AG04449 (cell line): ENCODE measurements around the gene PTPRK.

Source experiments
- CTCF ChIA-PET: fragments of 350-600 bp; formaldehyde crosslinking; extraction: SDS; loops from one replicate; lab custom pipeline; 2021; ENCODE audit warnings: antibody characterized with exemption; lab: Yijun Ruan, JAX
- POLR2A ChIA-PET: fragments of 400-600, 350-600 bp; formaldehyde crosslinking; extraction: SDS; loops from one replicate; lab custom pipeline; 2020; ENCODE audit warnings: antibody characterized with exemption, inconsistent platforms; lab: Yijun Ruan, JAX
- DNase-seq: peaks from one replicate; pipeline ENCODE4 v3.0.0-alpha.2; 2010; ENCODE audit warnings: low read depth, low spot score
- H3K4me3 ChIP-seq: 2 replicates; pipeline ENCODE4 v1.5.1; 2011; ENCODE audit warnings: low read depth, mild to moderate bottlenecking, control low read depth, low read length
- CTCF ChIP-seq: IDR thresholded peaks from one replicate; pipeline ENCODE4 v1.5.1; 2011; ENCODE audit warnings: mild to moderate bottlenecking, moderate library complexity, low read length, control low read depth, inconsistent platforms; ENCODE audit not compliant: insufficient read depth; ENCODE audit errors: missing control alignments

The PTPRK gene

GRCh38 chr6:128421788-128422187 is 98.6 kb downstream of the PTPRK start:
- ChIA-PET CTCF (no interaction called here), POLR2A (no interaction called here)
- DNase-seq, result no peak

GRCh38 chr6:128417698-128418097 is 102.7 kb downstream of the PTPRK start:
- ChIA-PET CTCF (no interaction called here), POLR2A (no interaction called here)
- DNase-seq, result no peak
- H3K4me3 ChIP-seq, result no peak overlapping the region
- no peak for TF ChIP-seq CTCF

More at GRCh38 chr6:128421788-128422187, 98.6 kb downstream of the PTPRK start:
- H3K4me3 ChIP-seq, result no peak overlapping the region
- no peak for TF ChIP-seq CTCF

GRCh38 chr6:128415387-128415786 is 105.0 kb downstream of the PTPRK start:
- no peak overlapping the region for H3K4me3 ChIP-seq
- TF ChIP-seq CTCF, result no peak
- POLR2A ChIA-PET, result no interaction called here
- no peak for DNase-seq
- CTCF ChIA-PET, result interaction anchor here (0.8 to 1.5 kb wide), 2 partner anchors 12 to 14 kb away, joined by 3 to 4 read pairs; no protein-coding TSS in a partner anchor

- CTCF ChIA-PET, result interaction anchor here (0.8 to 1.5 kb wide), 2 partner anchors 12 to 15 kb away, joined by 3 to 4 read pairs; no protein-coding TSS in a partner anchor
- H3K4me3 ChIP-seq, result no peak overlapping the region
- POLR2A ChIA-PET, result no interaction called here
- no peak for TF ChIP-seq CTCF
- DNase-seq, result no peak
These were observed 105.5 kb downstream of the PTPRK start for GRCh38 chr6:128414943-128415342.

GRCh38 chr6:128413291-128413690 is 107.1 kb downstream of the PTPRK start:
- CTCF ChIA-PET, result no interaction called here
- no peak for DNase-seq
- no peak overlapping the region for H3K4me3 ChIP-seq
- POLR2A ChIA-PET, result no interaction called here
- TF ChIP-seq CTCF, result no peak

DNA sequence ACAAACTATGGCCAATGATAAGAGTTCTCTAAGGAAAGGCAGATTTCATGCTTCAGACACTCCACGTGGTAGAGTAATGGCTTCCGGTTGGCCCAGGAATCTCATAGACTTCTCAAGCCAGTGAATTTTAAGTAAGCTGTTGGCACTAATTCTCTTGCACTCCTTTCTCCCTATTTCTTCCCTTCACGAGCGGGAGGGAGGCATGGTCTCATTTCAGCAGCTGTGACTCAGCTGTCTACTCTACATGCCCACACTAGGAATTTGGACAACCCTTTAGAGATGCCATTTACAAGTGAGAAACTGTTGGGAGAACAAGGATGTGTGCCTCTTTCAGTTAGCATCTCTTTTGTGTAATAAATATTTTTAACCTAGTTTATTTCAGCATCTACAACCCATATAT is 107.7 kb downstream of the PTPRK start:
- no peak for DNase-seq
- POLR2A ChIA-PET, result no interaction called here
- no peak overlapping the region for H3K4me3 ChIP-seq
- TF ChIP-seq CTCF, result no peak
- CTCF ChIA-PET, result no interaction called here
